Thyroid gland (tissue), 4 donors: ENCODE measurements around the gene TMEM138. TPM values are rescaled to one million over a fixed set of nuclear protein-coding genes. Genes with fewer than 3 reads are reported as not detected.

ENCODE experiments used
- DNase-seq, 2 donors: peaks; one replicate each; pipeline ENCODE4 v3.0.0-alpha.2; 2019
- H3K27ac ChIP-seq, 3 donors: fragments of 200-600 bp; sonication (generic); 1 replicate in 2 of 3; 2 replicates in 1 of 3; pipeline ENCODE4 v1.5.1; 2016 to 2019; ENCODE audit warnings: mild to moderate bottlenecking in 1 of 3, moderate library complexity in 1 of 3
- H3K27me3 ChIP-seq: fragments of 200-600 bp; sonication (generic); one replicate; pipeline ENCODE4 v1.5.1; 2019
- H3K36me3 ChIP-seq, 2 donors: fragments of 200-600 bp; sonication (generic); one replicate each; pipeline ENCODE4 v1.5.1; 2016 to 2019
- H3K4me1 ChIP-seq, 2 donors: fragments of 200-600 bp; sonication (generic); one replicate each; pipeline ENCODE4 v1.5.1; 2017 to 2019
- H3K4me3 ChIP-seq, 3 donors: fragments of 200-600 bp; sonication (generic); replicated peaks in 1 of 3; 1 replicate in 2 of 3; 2 replicates in 1 of 3; pipeline ENCODE4 v1.5.1; 2016; ENCODE audit warnings: mild to moderate bottlenecking in 1 of 3
- H3K9me3 ChIP-seq: fragments of 200-600 bp; sonication (generic); one replicate; pipeline ENCODE4 v1.5.1; 2017
- CTCF ChIP-seq, 6 experiments: fragments of 200-600 bp in 3 of 6; fragments of 450-650 bp in 3 of 6; sonication (generic) in 3 of 6; IDR thresholded peaks; one replicate each; pipeline ENCODE4 v1.5.1; 2016 to 2019; ENCODE audit warnings: antibody characterized with exemption in 6 of 6, mild to moderate bottlenecking in 2 of 6, inconsistent platforms in 1 of 6, moderate library complexity in 1 of 6
- POLR2A ChIP-seq, 2 donors: fragments of 450-650 bp; IDR thresholded peaks; one replicate each; pipeline ENCODE4 v1.6.1; 2017; ENCODE audit warnings: antibody characterized with exemption in 2 of 2, mild to moderate bottlenecking in 2 of 2, moderate library complexity in 1 of 2
- WGBS, 2 donors: methylation state at CpG; one replicate each; pipeline ENCODE4 v1.1.5; 2017; 5-methylcytosine and 5-hydroxymethylcytosine counted together
- intact Hi-C: fragments of 100-400 bp; cut with DNase I; formaldehyde crosslinking; loops from one replicate; pipeline ENCODE4 v1.15.1; 2023
- total RNA-seq, 4 donors: library from RNA; depleted of rRNA; stranded (reverse); fragments of >200 nt; gene quantifications; one replicate each; pipeline ENCODE4 v1.2.3, GENCODE V29; 2016

The TMEM138 gene
- total RNA-seq, 4 donors from 2014 or later, result 25.3 to 37.1 (median 31.5) TPM

DNA sequence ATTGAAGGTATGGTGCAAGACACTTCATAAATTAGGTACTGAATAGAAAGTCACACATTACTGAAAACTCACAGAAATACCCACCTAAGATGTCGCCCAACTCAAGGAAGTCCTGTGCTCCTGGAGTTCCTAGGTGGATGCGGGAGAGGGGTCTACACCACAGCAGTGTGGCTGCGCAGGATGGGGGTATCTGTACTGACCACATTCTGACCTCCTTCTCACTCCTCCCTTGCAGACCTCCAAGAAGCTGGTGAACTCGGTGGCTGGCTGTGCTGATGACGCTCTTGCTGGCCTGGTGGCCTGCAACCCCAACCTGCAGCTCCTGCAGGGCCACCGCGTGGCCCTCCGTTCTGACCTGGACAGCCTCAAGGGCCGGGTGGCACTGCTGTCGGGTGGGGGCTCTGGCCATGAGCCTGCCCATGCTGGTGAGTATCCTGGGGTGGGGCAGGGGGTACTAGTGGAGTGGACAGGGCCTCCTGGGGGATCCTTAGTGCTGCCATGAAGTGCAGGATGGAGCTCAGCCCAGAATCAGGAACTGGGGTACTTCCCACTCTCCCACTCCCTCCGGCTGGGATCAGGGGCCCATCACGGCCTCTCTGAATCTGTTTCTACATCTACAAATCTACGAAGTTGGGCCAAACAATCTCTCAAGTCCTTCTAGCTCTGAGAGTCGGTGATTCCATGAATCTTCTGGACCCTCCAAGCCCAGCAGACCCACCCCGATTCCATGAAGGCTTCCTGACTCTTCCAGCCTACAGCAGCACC, 24.3 kb upstream of the TMEM138 start:
- TF ChIP-seq CTCF (IDR thresholded peaks at IDR 0.05) (no peak), POLR2A (IDR thresholded peaks at IDR 0.05) (no peak)
- Histone ChIP-seq H3K27me3 (no peaks in the 10 kb centered on the region), H3K27ac (no peak overlapping the region), H3K4me3 (no peak overlapping the region), H3K9me3 (no peaks in the 10 kb centered on the region), H3K4me1 (peaks cover 6 to 17% of the 10 kb centered on the region in 2 donors), H3K36me3 (peaks cover 3 to 6% of the 10 kb centered on the region in 2 donors)
- intact Hi-C loops, result loop anchor here (2.0 to 10.0 kb wide), 2 partner anchors 47 to 83 kb away; no protein-coding TSS in a partner anchor
- DNase-seq, result no peak
- WGBS, 2 donors, result 93% methylated on average over 12 to 15 of the region's 15 CpGs

GRCh38 chr11:61338783-61339489, 23.2 kb upstream of the TMEM138 start:
- TF ChIP-seq POLR2A (IDR thresholded peaks at IDR 0.05), result no peak
- TF ChIP-seq CTCF (IDR thresholded peaks at IDR 0.05), result no peak
- Histone ChIP-seq H3K27ac (no peak overlapping the region), H3K4me3 (no peak overlapping the region), H3K4me1 (peaks cover under 1 to 11% of the 10 kb centered on the region in 2 donors), H3K9me3 (no peaks in the 10 kb centered on the region), H3K36me3 (peaks cover 3 to 9% of the 10 kb centered on the region in 2 donors), H3K27me3 (no peaks in the 10 kb centered on the region)
- intact Hi-C loops, result loop anchor here (2.0 to 10.0 kb wide), 2 partner anchors 46 to 84 kb away; no protein-coding TSS in a partner anchor
- WGBS, 2 donors, result 93 to 96% methylated on average over 4 to 24 of the region's 26 CpGs
- DNase-seq, result no peak

DNA sequence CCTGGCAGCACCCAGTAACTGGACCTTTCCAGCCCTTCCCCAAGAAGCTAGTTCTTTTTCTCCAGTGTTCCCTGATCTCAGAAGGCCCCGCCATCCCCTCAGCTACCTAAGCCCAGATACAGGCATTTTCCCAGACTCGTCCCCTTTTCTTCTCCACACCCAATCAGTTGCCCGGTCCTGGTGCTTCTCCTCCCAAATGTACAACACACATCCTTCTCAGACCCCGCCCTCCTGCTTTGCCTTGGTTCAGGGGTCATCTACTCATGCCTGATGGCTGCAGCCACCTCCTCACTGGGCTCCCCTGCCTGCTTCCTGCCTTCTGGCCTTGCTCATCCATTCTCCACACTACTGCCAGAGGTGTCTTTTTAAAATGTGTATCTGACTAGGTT, 22.7 kb upstream of the TMEM138 start:
- DNase-seq, result no peak
- Histone ChIP-seq H3K36me3 (peaks cover 3 to 9% of the 10 kb centered on the region in 2 donors), H3K4me3 (no peak overlapping the region), H3K9me3 (no peaks in the 10 kb centered on the region), H3K4me1 (peaks cover 0 to 11% of the 10 kb centered on the region in 2 donors), H3K27me3 (no peaks in the 10 kb centered on the region), H3K27ac (no peak overlapping the region)
- whole genome bisulfite sequencing, 2 donors, result 89 to 95% methylated on average over 4 of the region's 4 CpGs
- intact Hi-C loops, result loop anchor here (2.0 to 10.0 kb wide), 2 partner anchors 45 to 85 kb away; no protein-coding TSS in a partner anchor
- TF ChIP-seq CTCF (IDR thresholded peaks at IDR 0.05), result no peak

DNA sequence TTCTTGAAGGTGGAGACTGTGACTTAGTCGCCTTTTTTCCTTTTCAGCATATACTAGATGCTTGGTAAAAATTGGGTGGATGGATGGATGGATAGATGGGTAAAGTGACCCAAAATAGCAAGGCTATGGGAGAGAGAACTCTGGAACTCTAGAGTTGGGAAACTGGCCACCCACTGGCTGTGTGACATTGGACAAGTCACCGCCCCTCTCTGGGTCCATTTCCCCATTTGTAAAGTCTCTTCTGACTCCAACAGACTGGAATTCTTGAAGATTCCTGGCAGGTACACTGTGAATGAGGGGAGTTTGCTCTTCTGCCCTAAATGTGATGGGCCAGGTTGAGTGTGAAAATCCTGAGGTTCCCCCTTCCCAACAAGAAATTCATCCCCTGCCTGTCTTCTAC, 21.2 kb upstream of the TMEM138 start:
- no peak for DNase-seq
- Histone ChIP-seq H3K4me3 (no peak overlapping the region), H3K36me3 (peaks cover 3 to 9% of the 10 kb centered on the region in 2 donors), H3K27ac (no peak overlapping the region), H3K27me3 (no peaks in the 10 kb centered on the region), H3K9me3 (no peaks in the 10 kb centered on the region), H3K4me1 (peaks cover 0 to 7% of the 10 kb centered on the region in 2 donors)
- intact Hi-C loops, result no loop called here
- 98 to 100% methylated on average over 2 of the region's 2 CpGs for WGBS, 2 donors
- TF ChIP-seq CTCF (IDR thresholded peaks at IDR 0.05) (no peak), POLR2A (IDR thresholded peaks at IDR 0.05) (no peak)

DNA sequence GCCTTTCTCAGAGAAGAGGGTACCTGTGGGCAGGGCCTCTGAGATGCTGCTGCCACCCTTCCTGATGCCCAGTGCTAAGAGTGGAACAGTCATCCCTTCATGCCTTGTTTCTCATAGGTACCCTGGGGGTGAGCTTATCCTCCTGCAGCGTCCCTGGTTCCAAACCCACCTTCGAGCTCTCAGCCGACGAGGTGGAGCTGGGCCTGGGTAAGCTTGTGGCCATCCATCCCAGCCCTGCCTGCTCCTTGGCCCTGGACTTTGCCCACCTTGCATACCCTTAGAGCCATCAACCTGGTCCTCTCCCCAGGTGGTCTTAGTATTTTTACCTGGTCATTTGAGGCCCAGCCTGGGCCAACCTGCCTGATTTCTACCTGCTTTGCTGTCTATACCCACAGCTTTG, 20.5 kb upstream of the TMEM138 start:
- 94 to 95% methylated on average over 4 of the region's 4 CpGs for WGBS, 2 donors
- no peak for DNase-seq
- Histone ChIP-seq H3K27ac (no peak overlapping the region), H3K9me3 (no peaks in the 10 kb centered on the region), H3K27me3 (no peaks in the 10 kb centered on the region), H3K4me3 (no peak overlapping the region), H3K4me1 (no peaks in the 10 kb centered on the region), H3K36me3 (peaks cover 3 to 9% of the 10 kb centered on the region in 2 donors)
- intact Hi-C loops, result no loop called here
- TF ChIP-seq CTCF (IDR thresholded peaks at IDR 0.05) (no peak), POLR2A (IDR thresholded peaks at IDR 0.05) (no peak)
